ENCODE results near the gene LHFPL6.
A peak's percentile ranks its signal among the peaks of the same experiment; 100 is the strongest.

DNA sequence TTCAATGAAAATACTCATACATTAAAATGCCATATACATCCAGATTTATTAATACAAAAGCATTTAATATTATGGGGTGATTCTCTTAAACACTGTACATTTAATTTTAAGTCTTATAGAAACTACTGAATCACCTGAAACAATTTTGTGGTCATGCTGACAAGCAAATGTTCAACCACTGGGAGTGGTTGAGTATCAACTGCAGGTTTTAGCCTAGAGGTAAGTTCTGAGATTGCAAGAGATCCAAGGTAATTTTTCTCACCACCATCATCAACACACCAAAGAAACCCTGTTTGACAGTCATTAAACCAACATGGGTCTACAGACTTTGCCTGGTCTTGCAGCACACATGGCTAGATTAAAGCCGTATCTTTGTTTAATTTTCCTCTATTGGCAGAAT lies 196.3 kb downstream of the LHFPL6 start:
- TF ChIP-seq POLR2AphosphoS5 (IDR thresholded peaks at IDR 0.05), result no peak
- TF ChIP-seq, protein P1, sequence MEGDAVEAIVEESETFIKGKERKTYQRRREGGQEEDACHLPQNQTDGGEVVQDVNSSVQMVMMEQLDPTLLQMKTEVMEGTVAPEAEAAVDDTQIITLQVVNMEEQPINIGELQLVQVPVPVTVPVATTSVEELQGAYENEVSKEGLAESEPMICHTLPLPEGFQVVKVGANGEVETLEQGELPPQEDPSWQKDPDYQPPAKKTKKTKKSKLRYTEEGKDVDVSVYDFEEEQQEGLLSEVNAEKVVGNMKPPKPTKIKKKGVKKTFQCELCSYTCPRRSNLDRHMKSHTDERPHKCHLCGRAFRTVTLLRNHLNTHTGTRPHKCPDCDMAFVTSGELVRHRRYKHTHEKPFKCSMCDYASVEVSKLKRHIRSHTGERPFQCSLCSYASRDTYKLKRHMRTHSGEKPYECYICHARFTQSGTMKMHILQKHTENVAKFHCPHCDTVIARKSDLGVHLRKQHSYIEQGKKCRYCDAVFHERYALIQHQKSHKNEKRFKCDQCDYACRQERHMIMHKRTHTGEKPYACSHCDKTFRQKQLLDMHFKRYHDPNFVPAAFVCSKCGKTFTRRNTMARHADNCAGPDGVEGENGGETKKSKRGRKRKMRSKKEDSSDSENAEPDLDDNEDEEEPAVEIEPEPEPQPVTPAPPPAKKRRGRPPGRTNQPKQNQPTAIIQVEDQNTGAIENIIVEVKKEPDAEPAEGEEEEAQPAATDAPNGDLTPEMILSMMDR (IDR thresholded peaks at IDR 0.05), result peak in 1 of 4 experiments; percentile 15

Measured in prostate gland (tissue), 2 donors.